HEK293 (cell line): ENCODE data around the gene SBF2.

Source experiments
- CTCF ChIA-PET: fragments of 350-600 bp; formaldehyde crosslinking; extraction: SDS; loops from one replicate; lab custom pipeline; 2021; ENCODE audit warnings: antibody characterized with exemption; lab: Yijun Ruan, JAX
- POLR2A ChIA-PET: fragments of 300-600 bp; formaldehyde crosslinking; extraction: SDS; loops from one replicate; lab custom pipeline; 2020; ENCODE audit warnings: antibody characterized with exemption, inconsistent platforms; lab: Yijun Ruan, JAX
- H3K27ac ChIP-seq: fragments of 200-500 bp; sonication (Bioruptor generic); 2 replicates; pipeline ENCODE4 v1.5.1; 2014; ENCODE audit warnings: low read depth, low read length, control low read depth, inconsistent platforms; ENCODE audit errors: extremely low read depth
- H3K36me3 ChIP-seq, 2 experiments: fragments of 200-500 bp in 1 of 2; sonication (Bioruptor generic) in 1 of 2; 1 replicate in 1 of 2; 2 replicates in 1 of 2; pipeline ENCODE4 v1.5.1; 2014 to 2017; ENCODE audit warnings: inconsistent platforms in 2 of 2, low read length in 2 of 2; ENCODE audit not compliant: control insufficient read depth in 2 of 2, insufficient read depth in 1 of 2
- H3K4me1 ChIP-seq: fragments of 200-500 bp; sonication (Bioruptor generic); 2 replicates; pipeline ENCODE4 v1.5.1; 2014; ENCODE audit warnings: mild to moderate bottlenecking, low read length, inconsistent platforms; ENCODE audit not compliant: control insufficient read depth, insufficient read depth
- H3K4me3 ChIP-seq: 2 replicates; pipeline ENCODE4 v1.5.1; 2011; ENCODE audit warnings: low read depth, mild to moderate bottlenecking, control low read depth, low read length, moderate library complexity
- H3K9me3 ChIP-seq: fragments of 200-500 bp; sonication (Bioruptor generic); 2 replicates; pipeline ENCODE4 v1.5.1; 2014; ENCODE audit warnings: low read depth, low read length, inconsistent platforms; ENCODE audit not compliant: control insufficient read depth, insufficient read depth
- BCL6B ChIP-seq: fragments of 450-650 bp; formaldehyde crosslinking; IDR thresholded peaks from 2 replicates; pipeline ENCODE4 v1.5.1; 2017; ENCODE audit warnings: missing biosample characterization, missing genetic modification characterization
- HOXD13 ChIP-seq: sonication (generic); formaldehyde crosslinking; IDR thresholded peaks from 2 replicates; pipeline ENCODE4 v1.8.0; 2022; ENCODE audit warnings: missing genetic modification reagents, borderline replicate concordance
- MEIS1 ChIP-seq: sonication (generic); formaldehyde crosslinking; IDR thresholded peaks from 2 replicates; pipeline ENCODE4 v1.8.1; 2022; ENCODE audit warnings: missing genetic modification reagents, mild to moderate bottlenecking, borderline replicate concordance
- PRDM10 ChIP-seq: fragments of 450-650 bp; formaldehyde crosslinking; IDR thresholded peaks from 2 replicates; pipeline ENCODE4 v1.5.1; 2016; ENCODE audit warnings: missing biosample characterization, missing genetic modification characterization
- SP2 ChIP-seq: fragments of 450-650 bp; formaldehyde crosslinking; IDR thresholded peaks from 2 replicates; pipeline ENCODE4 v1.5.1; 2016; ENCODE audit warnings: missing biosample characterization, missing genetic modification characterization
- TCF7L2 ChIP-seq: IDR thresholded peaks from 2 replicates; pipeline ENCODE4 v1.6.1; 2011; ENCODE audit warnings: low read depth, mild to moderate bottlenecking, inconsistent platforms, low read length, moderate library complexity, borderline replicate concordance
- YY2 ChIP-seq: fragments of 450-650 bp; formaldehyde crosslinking; IDR thresholded peaks from 2 replicates; pipeline ENCODE4 v1.5.1; 2016; ENCODE audit warnings: missing biosample characterization, missing genetic modification characterization
- ZBTB1 ChIP-seq: fragments of 450-650 bp; formaldehyde crosslinking; IDR thresholded peaks from 2 replicates; pipeline ENCODE4 v1.5.1; 2016; ENCODE audit warnings: missing biosample characterization, missing genetic modification characterization
- ZBTB21 ChIP-seq: fragments of 450-650 bp; formaldehyde crosslinking; IDR thresholded peaks from 2 replicates; pipeline ENCODE4 v1.5.1; 2017; ENCODE audit warnings: missing biosample characterization, missing genetic modification characterization
- ZNF155 ChIP-seq: fragments of 450-650 bp; formaldehyde crosslinking; IDR thresholded peaks from 2 replicates; pipeline ENCODE4 v1.5.1; 2016; ENCODE audit warnings: missing biosample characterization, missing genetic modification characterization
- ZNF19 ChIP-seq: fragments of 450-650 bp; formaldehyde crosslinking; IDR thresholded peaks from 2 replicates; pipeline ENCODE4; 2016; ENCODE audit warnings: missing biosample characterization, missing genetic modification characterization, low read depth
- ZNF214 ChIP-seq: fragments of 450-650 bp; formaldehyde crosslinking; IDR thresholded peaks from 2 replicates; pipeline ENCODE4 v1.5.1; 2017; ENCODE audit warnings: missing biosample characterization, mild to moderate bottlenecking, missing genetic modification characterization, borderline replicate concordance
- ZNF23 ChIP-seq: fragments of 450-650 bp; formaldehyde crosslinking; IDR thresholded peaks from 2 replicates; pipeline ENCODE4 v1.5.1; 2016; ENCODE audit warnings: missing biosample characterization, missing genetic modification characterization, borderline replicate concordance
- ZNF248 ChIP-seq: fragments of 450-650 bp; formaldehyde crosslinking; IDR thresholded peaks from 2 replicates; pipeline ENCODE4 v1.5.1; 2017; ENCODE audit warnings: missing biosample characterization, missing genetic modification characterization
- ZNF274 ChIP-seq, 2 experiments: fragments of 200-500 bp in 1 of 2; fragments of 450-650 bp in 1 of 2; sonication (Bioruptor generic) in 1 of 2; formaldehyde crosslinking in 1 of 2; IDR thresholded peaks; 2 replicates each; pipeline versions ENCODE4 v1.5.1 to v1.6.1; 2014 to 2016; ENCODE audit warnings: borderline replicate concordance in 1 of 2, inconsistent platforms in 1 of 2, low read length in 1 of 2, missing biosample characterization in 1 of 2, missing genetic modification characterization in 1 of 2
- ZNF280C ChIP-seq: fragments of 450-650 bp; formaldehyde crosslinking; IDR thresholded peaks from 2 replicates; pipeline ENCODE4 v1.5.1; 2016; ENCODE audit warnings: missing biosample characterization, missing genetic modification characterization
- ZNF37A ChIP-seq: fragments of 450-650 bp; IDR thresholded peaks from 2 replicates; pipeline ENCODE4 v1.5.1; 2018; ENCODE audit warnings: missing biosample characterization, missing genetic modification characterization
- ZNF398 ChIP-seq: fragments of 450-650 bp; formaldehyde crosslinking; IDR thresholded peaks from 2 replicates; pipeline ENCODE4 v1.5.1; 2017; ENCODE audit warnings: missing biosample characterization, missing genetic modification characterization
- ZNF433 ChIP-seq: fragments of 450-650 bp; formaldehyde crosslinking; IDR thresholded peaks from 2 replicates; pipeline ENCODE4 v1.5.1; 2016; ENCODE audit warnings: missing biosample characterization, missing genetic modification characterization, low read depth
- ZNF48 ChIP-seq: fragments of 450-650 bp; formaldehyde crosslinking; IDR thresholded peaks from 2 replicates; pipeline ENCODE4 v1.5.1; 2016; ENCODE audit warnings: missing biosample characterization, missing genetic modification characterization
- ZNF521 ChIP-seq: fragments of 450-650 bp; formaldehyde crosslinking; IDR thresholded peaks from 2 replicates; pipeline ENCODE4 v1.5.1; 2017; ENCODE audit warnings: missing biosample characterization, mild to moderate bottlenecking, missing genetic modification characterization
- ZNF624 ChIP-seq: fragments of 450-650 bp; formaldehyde crosslinking; IDR thresholded peaks from 2 replicates; pipeline ENCODE4 v1.5.1; 2017; ENCODE audit warnings: missing biosample characterization, missing genetic modification characterization
- ZNF660 ChIP-seq: fragments of 450-650 bp; IDR thresholded peaks from 2 replicates; pipeline ENCODE4 v1.5.1; 2018; ENCODE audit warnings: missing biosample characterization, mild to moderate bottlenecking, missing genetic modification characterization
- ZNF701 ChIP-seq: fragments of 450-650 bp; formaldehyde crosslinking; IDR thresholded peaks from 2 replicates; pipeline ENCODE4 v1.5.1; 2016; ENCODE audit warnings: missing biosample characterization, missing genetic modification characterization
- ZNF776 ChIP-seq: fragments of 450-650 bp; formaldehyde crosslinking; IDR thresholded peaks from 2 replicates; pipeline ENCODE4 v1.5.0; 2017; ENCODE audit warnings: missing biosample characterization, missing genetic modification characterization, borderline replicate concordance
- ZNF830 ChIP-seq: fragments of 450-650 bp; IDR thresholded peaks from 2 replicates; pipeline ENCODE4 v1.5.0; 2018; ENCODE audit warnings: missing biosample characterization, missing genetic modification characterization, low read depth, mild to moderate bottlenecking, moderate library complexity
- ZSCAN5A ChIP-seq: fragments of 450-650 bp; formaldehyde crosslinking; IDR thresholded peaks from 2 replicates; pipeline ENCODE4 v1.5.1; 2016; ENCODE audit warnings: missing biosample characterization, missing genetic modification characterization

The SBF2 gene

GRCh38 chr11:10267821-10268220 is 26.2 kb downstream of the SBF2 start:
- no peak overlapping the region for H3K4me3 ChIP-seq
- no peak overlapping the region for H3K27ac ChIP-seq
- CTCF ChIA-PET = interaction anchor here (0.5 to 0.6 kb wide), 3 partner anchors 50 to 459 kb away, joined by 3 to 4 read pairs (median 3); no protein-coding TSS in a partner anchor
- POLR2A ChIA-PET = no interaction called here
- H3K36me3 ChIP-seq = no peaks in the 10 kb centered on the region
- H3K4me1 ChIP-seq = no peaks in the 10 kb centered on the region
- TF ChIP-seq ZNF776 (no peak), ZNF624 (tag by site-specific recombination) (no peak), ZNF23 (tag by site-specific recombination) (no peak), ZNF214 (tag by site-specific recombination) (no peak), YY2 (tag by site-specific recombination) (no peak), BCL6B (no peak), ZBTB21 (no peak), TCF7L2 (no peak), ZNF660 (tag by site-specific recombination) (no peak), SP2 (tag by site-specific recombination) (no peak), ZNF433 (no peak), ZBTB1 (tag by site-specific recombination) (no peak), HOXD13 (no peak), ZNF155 (tag by site-specific recombination) (no peak), ZNF280C (tag by site-specific recombination) (no peak), ZNF274 (IDR thresholded peaks at IDR 0.05; ENCODE audit: low read length) (no peak), ZNF274 (tag by site-specific recombination; IDR thresholded peaks at IDR 0.05; ENCODE audit: borderline replicate concordance) (no peak), MEIS1 (CRISPR knock-in tag) (no peak), ZNF19 (tag by site-specific recombination) (no peak), ZNF701 (no peak)
- TF ChIP-seq, all 188 proteins: peak for 0
- no peaks in the 10 kb centered on the region for H3K9me3 ChIP-seq

GRCh38 chr11:10265936-10266335 is 28.1 kb downstream of the SBF2 start:
- CTCF ChIA-PET = interaction anchor here (0.7 to 1.6 kb wide), 3 partner anchors 10 to 58 kb away, joined by 3 to 5 read pairs (median 4); no protein-coding TSS in a partner anchor
- Histone ChIP-seq H3K9me3 (no peaks in the 10 kb centered on the region), H3K4me1 (no peaks in the 10 kb centered on the region), H3K36me3 (no peaks in the 10 kb centered on the region), H3K4me3 (no peak overlapping the region), H3K27ac (no peak overlapping the region)
- POLR2A ChIA-PET = no interaction called here
- TF ChIP-seq ZNF830 (no peak), ZSCAN5A (tag by site-specific recombination) (no peak), ZNF521 (tag by site-specific recombination) (no peak), PRDM10 (tag by site-specific recombination) (no peak), ZNF48 (tag by site-specific recombination) (no peak), ZNF37A (no peak), ZNF398 (tag by site-specific recombination) (no peak), ZNF248 (tag by site-specific recombination) (no peak)
